Peyer's patch (tissue), 4 donors: ENCODE results near the gene HDAC4. TPM values are rescaled to one million over a fixed set of nuclear protein-coding genes. Genes with fewer than 3 reads are reported as not detected.

Experiments
- DNase-seq, 3 donors: peaks; one replicate each; pipeline ENCODE4 v3.0.0-alpha.2; 2017 to 2019
- H3K27ac ChIP-seq, 4 donors: fragments of 200-600 bp; sonication (generic); one replicate each; pipeline ENCODE4 v1.5.1; 2016 to 2019
- H3K27me3 ChIP-seq, 2 donors: fragments of 200-600 bp; sonication (generic); one replicate each; pipeline ENCODE4 v1.5.1; 2019
- H3K36me3 ChIP-seq, 3 donors: fragments of 200-600 bp; sonication (generic); one replicate each; pipeline ENCODE4 v1.5.1; 2016 to 2019
- H3K4me1 ChIP-seq, 4 donors: fragments of 200-600 bp; sonication (generic); one replicate each; pipeline ENCODE4 v1.5.1; 2016 to 2019
- H3K4me3 ChIP-seq, 4 donors: fragments of 200-600 bp; sonication (generic); 1 replicate in 3 of 4; 2 replicates in 1 of 4; pipeline ENCODE4 v1.5.1; 2016 to 2019; ENCODE audit warnings: mild to moderate bottlenecking in 1 of 4
- H3K9me3 ChIP-seq, 4 donors: fragments of 200-600 bp; sonication (generic); one replicate each; pipeline ENCODE4 v1.5.1; 2016 to 2019; ENCODE audit warnings: mild to moderate bottlenecking in 1 of 4
- POLR2A ChIP-seq, 2 donors: fragments of 450-650 bp; IDR thresholded peaks; one replicate each; pipeline ENCODE4 v1.5.1; 2017; ENCODE audit warnings: antibody characterized with exemption in 2 of 2, mild to moderate bottlenecking in 2 of 2, moderate library complexity in 2 of 2
- total RNA-seq, 4 donors: library from RNA; depleted of rRNA; stranded (reverse); fragments of >200 nt; gene quantifications; one replicate each; pipeline ENCODE4 v1.1.0, GENCODE V29; 2016
- TF ChIP-seq, protein P1 (sequence below), 6 experiments: fragments of 450-650 bp in 4 of 6; fragments of 200-600 bp in 2 of 6; sonication (generic) in 1 of 6; IDR thresholded peaks; one replicate each; pipeline ENCODE4 v1.5.1; 2017 to 2019; ENCODE audit warnings: antibody characterized with exemption in 6 of 6, mild to moderate bottlenecking in 3 of 6, moderate library complexity in 1 of 6

The HDAC4 gene
- total RNA-seq, 4 donors from 2014 or later, result 28.9 to 198 (median 102) TPM

GRCh38 chr2:239005586-239005985 is 395.2 kb downstream of the HDAC4 start:
- no peaks in the 10 kb centered on the region for H3K9me3 ChIP-seq
- DNase-seq, result no peak
- TF ChIP-seq POLR2A (IDR thresholded peaks at IDR 0.05), result no peak
- TF ChIP-seq, protein P1, sequence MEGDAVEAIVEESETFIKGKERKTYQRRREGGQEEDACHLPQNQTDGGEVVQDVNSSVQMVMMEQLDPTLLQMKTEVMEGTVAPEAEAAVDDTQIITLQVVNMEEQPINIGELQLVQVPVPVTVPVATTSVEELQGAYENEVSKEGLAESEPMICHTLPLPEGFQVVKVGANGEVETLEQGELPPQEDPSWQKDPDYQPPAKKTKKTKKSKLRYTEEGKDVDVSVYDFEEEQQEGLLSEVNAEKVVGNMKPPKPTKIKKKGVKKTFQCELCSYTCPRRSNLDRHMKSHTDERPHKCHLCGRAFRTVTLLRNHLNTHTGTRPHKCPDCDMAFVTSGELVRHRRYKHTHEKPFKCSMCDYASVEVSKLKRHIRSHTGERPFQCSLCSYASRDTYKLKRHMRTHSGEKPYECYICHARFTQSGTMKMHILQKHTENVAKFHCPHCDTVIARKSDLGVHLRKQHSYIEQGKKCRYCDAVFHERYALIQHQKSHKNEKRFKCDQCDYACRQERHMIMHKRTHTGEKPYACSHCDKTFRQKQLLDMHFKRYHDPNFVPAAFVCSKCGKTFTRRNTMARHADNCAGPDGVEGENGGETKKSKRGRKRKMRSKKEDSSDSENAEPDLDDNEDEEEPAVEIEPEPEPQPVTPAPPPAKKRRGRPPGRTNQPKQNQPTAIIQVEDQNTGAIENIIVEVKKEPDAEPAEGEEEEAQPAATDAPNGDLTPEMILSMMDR (IDR thresholded peaks at IDR 0.05), result no peak
- H3K4me1 ChIP-seq, result no peaks in the 10 kb centered on the region
- no peak overlapping the region for H3K4me3 ChIP-seq
- H3K36me3 ChIP-seq, result no peaks in the 10 kb centered on the region
- H3K27me3 ChIP-seq, result no peaks in the 10 kb centered on the region
- no peak overlapping the region for H3K27ac ChIP-seq

DNA sequence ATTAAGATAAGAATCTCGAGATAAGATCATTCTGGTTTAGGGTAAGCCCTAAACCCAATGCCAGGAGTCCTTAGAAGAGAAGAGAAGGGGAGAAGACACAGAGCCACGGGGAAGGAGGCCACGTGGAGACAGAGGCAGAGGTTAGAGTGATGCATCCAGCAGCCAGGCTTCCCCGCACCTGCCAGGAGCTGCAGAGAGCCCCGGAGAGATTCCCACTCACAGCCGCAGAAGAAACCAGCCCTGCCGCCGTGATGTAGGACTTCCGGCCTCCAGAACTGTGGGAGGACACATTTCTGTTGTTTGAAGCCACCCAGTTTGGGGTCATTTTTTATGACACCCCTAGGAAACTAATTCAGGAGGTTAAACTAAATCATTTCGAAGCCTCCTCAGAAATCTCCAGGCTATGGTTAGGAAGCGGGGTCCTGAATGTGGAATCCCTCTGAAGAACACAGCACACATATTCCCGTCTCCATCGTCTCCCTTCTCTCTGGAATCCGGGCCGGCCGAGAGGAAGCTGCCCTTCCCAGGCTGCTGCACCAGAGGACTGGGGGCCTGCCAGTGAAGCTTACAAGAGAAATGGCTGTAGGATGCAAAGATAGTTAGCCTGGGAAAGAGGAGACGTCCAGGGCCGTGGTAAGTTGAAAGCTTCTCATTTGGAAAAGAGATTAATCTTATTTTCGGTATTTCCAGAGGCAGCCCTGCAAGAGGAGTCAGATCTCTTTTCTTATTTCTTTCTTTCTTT is 396.4 kb downstream of the HDAC4 start:
- H3K4me3 ChIP-seq, result no peak overlapping the region
- H3K9me3 ChIP-seq, result no peaks in the 10 kb centered on the region
- no peaks in the 10 kb centered on the region for H3K36me3 ChIP-seq
- DNase-seq, result no peak
- H3K4me1 ChIP-seq, result no peaks in the 10 kb centered on the region
- H3K27ac ChIP-seq, result no peak overlapping the region
- no peak for TF ChIP-seq POLR2A (IDR thresholded peaks at IDR 0.05)
- TF ChIP-seq, protein P1 (IDR thresholded peaks at IDR 0.05), result no peak
- H3K27me3 ChIP-seq, result no peaks in the 10 kb centered on the region

DNA sequence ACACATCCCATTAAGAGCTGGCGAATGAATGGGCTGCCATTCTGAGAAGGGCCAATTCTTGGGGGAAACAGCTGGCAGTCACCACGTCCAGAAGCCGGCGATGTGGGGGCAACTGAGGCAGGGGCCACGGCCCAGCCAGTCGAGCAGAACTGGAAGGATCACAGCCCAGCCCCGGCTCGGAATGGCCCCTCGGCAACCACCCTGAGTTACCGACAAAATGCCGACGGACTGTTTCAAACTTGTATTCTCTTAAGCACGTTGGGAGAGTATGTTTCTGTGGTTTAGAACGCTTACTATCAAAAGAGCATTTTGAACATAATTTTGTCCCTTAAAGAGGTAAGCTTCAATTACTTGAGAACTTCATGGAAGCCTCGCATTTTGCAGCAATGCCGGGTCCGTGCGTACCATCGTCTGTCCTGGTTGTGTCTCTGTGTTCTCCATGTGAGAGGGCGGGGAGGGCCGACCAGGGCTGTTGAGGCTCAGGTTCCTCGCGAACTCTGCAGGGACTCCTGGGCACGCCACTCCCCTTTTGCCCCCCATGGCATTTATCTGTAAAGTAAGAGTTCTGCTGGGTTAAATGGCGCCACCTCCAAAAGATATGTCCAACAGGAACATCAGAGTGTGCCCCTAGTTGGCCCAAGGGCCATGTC is 397.1 kb downstream of the HDAC4 start:
- no peak for TF ChIP-seq POLR2A (IDR thresholded peaks at IDR 0.05)
- TF ChIP-seq, protein P1 (IDR thresholded peaks at IDR 0.05), result no peak
- H3K36me3 ChIP-seq, result no peaks in the 10 kb centered on the region
- no peak overlapping the region for H3K4me3 ChIP-seq
- H3K4me1 ChIP-seq, result no peaks in the 10 kb centered on the region
- no peaks in the 10 kb centered on the region for H3K27me3 ChIP-seq
- H3K9me3 ChIP-seq, result no peaks in the 10 kb centered on the region
- DNase-seq, result no peak
- peak overlapping the region in 2 of 4 donors; percentile 9 to 56 for H3K27ac ChIP-seq

GRCh38 chr2:239002954-239003623 is 397.7 kb downstream of the HDAC4 start:
- peak overlapping the region in 3 of 4 donors; percentile 9 to 56 (median 46) for H3K27ac ChIP-seq
- H3K36me3 ChIP-seq, result no peaks in the 10 kb centered on the region
- DNase-seq, result peak in 2 of 3 donors; percentile 39 to 43
- H3K4me1 ChIP-seq, result no peaks in the 10 kb centered on the region
- TF ChIP-seq, protein P1 (IDR thresholded peaks at IDR 0.05), result no peak
- TF ChIP-seq POLR2A (IDR thresholded peaks at IDR 0.05), result no peak
- H3K4me3 ChIP-seq, result no peak overlapping the region
- H3K9me3 ChIP-seq, result no peaks in the 10 kb centered on the region
- no peaks in the 10 kb centered on the region for H3K27me3 ChIP-seq

DNA sequence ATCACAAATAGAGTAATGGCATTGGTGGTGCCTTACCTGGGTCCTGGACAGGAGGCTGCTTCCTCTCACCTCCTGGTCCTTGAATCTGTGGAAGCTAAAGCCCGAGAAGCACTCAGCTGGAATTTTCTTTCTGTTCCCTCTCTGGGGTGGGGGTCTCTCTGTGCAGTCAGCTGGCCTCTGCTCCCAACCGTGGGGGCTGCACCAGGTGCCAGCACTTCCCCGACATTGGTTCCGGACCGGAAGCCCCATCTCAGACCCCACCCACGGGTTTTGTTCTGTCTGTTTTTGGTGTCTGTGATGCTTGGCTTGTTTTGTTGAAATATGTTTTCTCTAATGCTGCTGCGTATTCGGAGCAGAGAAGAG is 398.2 kb downstream of the HDAC4 start:
- Histone ChIP-seq H3K4me1 (no peaks in the 10 kb centered on the region), H3K9me3 (no peaks in the 10 kb centered on the region), H3K27me3 (no peaks in the 10 kb centered on the region), H3K4me3 (no peak overlapping the region), H3K36me3 (no peaks in the 10 kb centered on the region), H3K27ac (peak overlapping the region in 1 of 4 donors; percentile 46)
- no peak for DNase-seq
- TF ChIP-seq, protein P1 (IDR thresholded peaks at IDR 0.05), result no peak
- TF ChIP-seq POLR2A (IDR thresholded peaks at IDR 0.05), result no peak
